ENCODE measurements around the gene JMJD8. TPM values are rescaled to one million over a fixed set of nuclear protein-coding genes. Genes with fewer than 3 reads are reported as not detected.
A peak's percentile ranks its signal among the peaks of the same experiment; 100 is the strongest.
"Not testable (repeated sequence)": the region's sequence is repeated elsewhere in the genome, so short reads cannot be mapped to it uniquely, and the experiment has no call there.

The JMJD8 gene
- total and polyA plus RNA-seq, 4 donors = 21.2 to 52.6 (median 33.4) TPM

- Histone ChIP-seq H3K4me1 (ENCODE audit: control insufficient read depth in 4 of 4, insufficient read depth in 4 of 4, low read length in 3 of 4) (peaks cover 17 to 29% (median 22%) of the 10 kb centered on the region in 4 donors), H3K27me3 (ENCODE audit: control insufficient read depth in 4 of 4, insufficient read depth in 4 of 4, low read length in 3 of 4) (peaks cover 0 to 10% (median 3%) of the 10 kb centered on the region in 4 donors)
- H3K36me3 ChIP-seq (ENCODE audit: control insufficient read depth in 4 of 4, insufficient read depth in 3 of 4, low read depth in 1 of 4, low read length in 3 of 4); H3K9ac ChIP-seq (ENCODE audit: low read depth in 1 of 2, low read length in 2 of 2); H3K27ac ChIP-seq (ENCODE audit: low read depth in 1 of 2, low read length in 2 of 2); H3K9me3 ChIP-seq (ENCODE audit: control insufficient read depth in 4 of 4, low read length in 3 of 4); DNase-seq (ENCODE audit: low spot score); H3K4me3 ChIP-seq (ENCODE audit: low read depth in 1 of 3, low read length in 3 of 3): not testable (repeated sequence)
- TF ChIP-seq RAD21 (IDR thresholded peaks at IDR 0.05) = peak in 1 of 2 donors; percentile 58
- TF ChIP-seq, protein P1, sequence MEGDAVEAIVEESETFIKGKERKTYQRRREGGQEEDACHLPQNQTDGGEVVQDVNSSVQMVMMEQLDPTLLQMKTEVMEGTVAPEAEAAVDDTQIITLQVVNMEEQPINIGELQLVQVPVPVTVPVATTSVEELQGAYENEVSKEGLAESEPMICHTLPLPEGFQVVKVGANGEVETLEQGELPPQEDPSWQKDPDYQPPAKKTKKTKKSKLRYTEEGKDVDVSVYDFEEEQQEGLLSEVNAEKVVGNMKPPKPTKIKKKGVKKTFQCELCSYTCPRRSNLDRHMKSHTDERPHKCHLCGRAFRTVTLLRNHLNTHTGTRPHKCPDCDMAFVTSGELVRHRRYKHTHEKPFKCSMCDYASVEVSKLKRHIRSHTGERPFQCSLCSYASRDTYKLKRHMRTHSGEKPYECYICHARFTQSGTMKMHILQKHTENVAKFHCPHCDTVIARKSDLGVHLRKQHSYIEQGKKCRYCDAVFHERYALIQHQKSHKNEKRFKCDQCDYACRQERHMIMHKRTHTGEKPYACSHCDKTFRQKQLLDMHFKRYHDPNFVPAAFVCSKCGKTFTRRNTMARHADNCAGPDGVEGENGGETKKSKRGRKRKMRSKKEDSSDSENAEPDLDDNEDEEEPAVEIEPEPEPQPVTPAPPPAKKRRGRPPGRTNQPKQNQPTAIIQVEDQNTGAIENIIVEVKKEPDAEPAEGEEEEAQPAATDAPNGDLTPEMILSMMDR (IDR thresholded peaks at IDR 0.05; ENCODE audit: low read depth, low read length, missing input control) = peak; percentile 11
- WGBS = 52% methylated on average over 13 of the region's 13 CpGs
Measured at GRCh38 chr16:712740-713250, 28.7 kb upstream of the JMJD8 start.

GRCh38 chr16:711548-712320 is 27.6 kb upstream of the JMJD8 start:
- peak; percentile 87 for DNase-seq (ENCODE audit: low spot score)
- H3K36me3 ChIP-seq (ENCODE audit: control insufficient read depth in 4 of 4, insufficient read depth in 3 of 4, low read depth in 1 of 4, low read length in 3 of 4) = peaks cover 0 to 1% (median 0%) of the 10 kb centered on the region in 4 donors
- no peak overlapping the region for H3K27ac ChIP-seq (ENCODE audit: low read depth in 1 of 2, low read length in 2 of 2)
- H3K4me1 ChIP-seq (ENCODE audit: control insufficient read depth in 4 of 4, insufficient read depth in 4 of 4, low read length in 3 of 4) = peaks cover 15 to 25% (median 18%) of the 10 kb centered on the region in 4 donors
- 12% methylated on average over 25 of the region's 25 CpGs for WGBS
- no peaks in the 10 kb centered on the region for H3K9me3 ChIP-seq (ENCODE audit: control insufficient read depth in 4 of 4, low read length in 3 of 4)
- no peak overlapping the region for H3K9ac ChIP-seq (ENCODE audit: low read depth in 1 of 2, low read length in 2 of 2)
- no peak for TF ChIP-seq HNF4G (IDR thresholded peaks at IDR 0.05)
- TF ChIP-seq FOXA2 (IDR thresholded peaks at IDR 0.05) = no peak
- TF ChIP-seq, protein P2, sequence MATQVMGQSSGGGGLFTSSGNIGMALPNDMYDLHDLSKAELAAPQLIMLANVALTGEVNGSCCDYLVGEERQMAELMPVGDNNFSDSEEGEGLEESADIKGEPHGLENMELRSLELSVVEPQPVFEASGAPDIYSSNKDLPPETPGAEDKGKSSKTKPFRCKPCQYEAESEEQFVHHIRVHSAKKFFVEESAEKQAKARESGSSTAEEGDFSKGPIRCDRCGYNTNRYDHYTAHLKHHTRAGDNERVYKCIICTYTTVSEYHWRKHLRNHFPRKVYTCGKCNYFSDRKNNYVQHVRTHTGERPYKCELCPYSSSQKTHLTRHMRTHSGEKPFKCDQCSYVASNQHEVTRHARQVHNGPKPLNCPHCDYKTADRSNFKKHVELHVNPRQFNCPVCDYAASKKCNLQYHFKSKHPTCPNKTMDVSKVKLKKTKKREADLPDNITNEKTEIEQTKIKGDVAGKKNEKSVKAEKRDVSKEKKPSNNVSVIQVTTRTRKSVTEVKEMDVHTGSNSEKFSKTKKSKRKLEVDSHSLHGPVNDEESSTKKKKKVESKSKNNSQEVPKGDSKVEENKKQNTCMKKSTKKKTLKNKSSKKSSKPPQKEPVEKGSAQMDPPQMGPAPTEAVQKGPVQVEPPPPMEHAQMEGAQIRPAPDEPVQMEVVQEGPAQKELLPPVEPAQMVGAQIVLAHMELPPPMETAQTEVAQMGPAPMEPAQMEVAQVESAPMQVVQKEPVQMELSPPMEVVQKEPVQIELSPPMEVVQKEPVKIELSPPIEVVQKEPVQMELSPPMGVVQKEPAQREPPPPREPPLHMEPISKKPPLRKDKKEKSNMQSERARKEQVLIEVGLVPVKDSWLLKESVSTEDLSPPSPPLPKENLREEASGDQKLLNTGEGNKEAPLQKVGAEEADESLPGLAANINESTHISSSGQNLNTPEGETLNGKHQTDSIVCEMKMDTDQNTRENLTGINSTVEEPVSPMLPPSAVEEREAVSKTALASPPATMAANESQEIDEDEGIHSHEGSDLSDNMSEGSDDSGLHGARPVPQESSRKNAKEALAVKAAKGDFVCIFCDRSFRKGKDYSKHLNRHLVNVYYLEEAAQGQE (IDR thresholded peaks at IDR 0.05) = no peak
- TF ChIP-seq ATF3 (IDR thresholded peaks at IDR 0.05) = no peak
- peak; percentile 82 to 91 for TF ChIP-seq RAD21 (IDR thresholded peaks at IDR 0.05)
- TF ChIP-seq FOXA1 (IDR thresholded peaks at IDR 0.05) = no peak
- TF ChIP-seq, protein P1 (IDR thresholded peaks at IDR 0.05; ENCODE audit: low read depth, low read length, missing input control) = peak; percentile 88
- TF ChIP-seq JUND (IDR thresholded peaks at IDR 0.05) = no peak
- TF ChIP-seq MAX (IDR thresholded peaks at IDR 0.05) = no peak
- no peak for TF ChIP-seq RXRA (IDR thresholded peaks at IDR 0.05)
- TF ChIP-seq NR2F2 (IDR thresholded peaks at IDR 0.05) = no peak
- no peak for TF ChIP-seq YY1 (IDR thresholded peaks at IDR 0.05)
- no peak for TF ChIP-seq GABPA (IDR thresholded peaks at IDR 0.05 in 1 of 2, conservative IDR thresholded peaks at IDR 0.05 in 1 of 2)
- no peak overlapping the region for H3K4me3 ChIP-seq (ENCODE audit: low read depth in 1 of 3, low read length in 3 of 3)
- peaks cover 3 to 15% (median 4%) of the 10 kb centered on the region in 4 donors for H3K27me3 ChIP-seq (ENCODE audit: control insufficient read depth in 4 of 4, insufficient read depth in 4 of 4, low read length in 3 of 4)
